OCI-LY3 (cell line): ENCODE results near the gene NUDT9.
"Not testable (repeated sequence)": the region's sequence is repeated elsewhere in the genome, so short reads cannot be mapped to it uniquely, and the experiment has no call there.

Source experiments
- H2AFZ ChIP-seq: fragments of 200-600, 300-600 bp; shearing (Covaris generic); 2 replicates; pipeline ENCODE4 v1.6.0; 2014; ENCODE audit warnings: antibody characterized with exemption, low read depth, low read length
- H3K27ac ChIP-seq: fragments of 200-600, 300-600 bp; sonication (generic); 2 replicates; pipeline ENCODE4 v1.5.1; 2014; ENCODE audit warnings: mild to moderate bottlenecking, low read length, moderate library complexity, mixed read lengths
- H3K27me3 ChIP-seq: fragments of 200-600, 300-600 bp; sonication (generic); 2 replicates; pipeline ENCODE4 v1.6.1; 2014; ENCODE audit warnings: low read depth, low read length, mixed read lengths
- H3K36me3 ChIP-seq: fragments of 200-600, 300-600 bp; sonication (generic); replicated peaks from 2 replicates; pipeline ENCODE3; 2014; ENCODE audit warnings: low read depth, low read length, mixed read lengths
- H3K4me1 ChIP-seq: fragments of 300-600, 200-600 bp; sonication (generic); 2 replicates; pipeline ENCODE4 v1.6.1; 2014; ENCODE audit warnings: low read length, mixed read lengths
- H3K4me2 ChIP-seq: fragments of 200-600, 300-600 bp; sonication (generic); 2 replicates; pipeline ENCODE4 v1.6.1; 2014; ENCODE audit warnings: low read length, mixed read lengths
- H3K4me3 ChIP-seq: fragments of 300-600, 200-600 bp; sonication (generic); 2 replicates; pipeline ENCODE4 v1.5.1; 2014; ENCODE audit warnings: antibody characterized with exemption, mild to moderate bottlenecking, low read length, moderate library complexity
- H3K79me2 ChIP-seq: fragments of 300-600, 200-600 bp; shearing (Covaris generic); 2 replicates; pipeline ENCODE4 v1.6.1; 2014; ENCODE audit warnings: mild to moderate bottlenecking, low read length, mixed read lengths
- H3K9ac ChIP-seq: fragments of 300-600, 200-600 bp; shearing (Covaris generic); 2 replicates; pipeline ENCODE4 v1.6.0; 2014; ENCODE audit warnings: mild to moderate bottlenecking, low read length, moderate library complexity
- H3K9me3 ChIP-seq: fragments of 200-600, 300-600 bp; shearing (Covaris generic); 2 replicates; pipeline ENCODE4 v1.6.1; 2014; ENCODE audit warnings: low read length, mixed read lengths; ENCODE audit not compliant: insufficient read depth
- H4K20me1 ChIP-seq: fragments of 200-600, 300-600 bp; sonication (generic); 2 replicates; pipeline ENCODE4 v1.6.1; 2016; ENCODE audit warnings: low read length, mixed read lengths; ENCODE audit not compliant: insufficient read depth
- CTCF ChIP-seq: fragments of 200-600, 300-600 bp; sonication (generic); IDR thresholded peaks from 2 replicates; pipeline ENCODE4 v1.5.1; 2014; ENCODE audit warnings: antibody characterized with exemption, low read length, low read depth
- EZH2phosphoT487 ChIP-seq: fragments of 200-600 bp; shearing (Covaris generic); IDR thresholded peaks from 2 replicates; pipeline ENCODE4 v1.6.1; 2018; ENCODE audit warnings: antibody characterized with exemption, mixed run types, low read depth

NUDT9 gene

GRCh38 chr4:87414816-87415215 is 7.6 kb upstream of the NUDT9 start:
- no peak overlapping the region for H2AFZ ChIP-seq
- no peaks in the 10 kb centered on the region for H3K4me1 ChIP-seq
- no peaks in the 10 kb centered on the region for H3K9me3 ChIP-seq
- no peak overlapping the region for H3K4me3 ChIP-seq
- no peaks in the 10 kb centered on the region for H3K79me2 ChIP-seq
- no peak for TF ChIP-seq CTCF
- no peak for TF ChIP-seq EZH2phosphoT487
- H3K4me2 ChIP-seq, result no peak overlapping the region
- H3K36me3 ChIP-seq, result no peaks in the 10 kb centered on the region
- H3K27me3 ChIP-seq, result 0 out of 2 replicates have a peak, but pooled peaks cover 2% of the 10 kb centered on the region
- H4K20me1 ChIP-seq, result no peaks in the 10 kb centered on the region
- no peak overlapping the region for H3K27ac ChIP-seq
- H3K9ac ChIP-seq, result no peak overlapping the region

GRCh38 chr4:87416965-87417364 is 5.4 kb upstream of the NUDT9 start:
- H3K9me3 ChIP-seq, result no peaks in the 10 kb centered on the region
- H3K36me3 ChIP-seq, result no peaks in the 10 kb centered on the region
- no peak overlapping the region for H3K9ac ChIP-seq
- H3K27ac ChIP-seq, result no peak overlapping the region
- no peaks in the 10 kb centered on the region for H4K20me1 ChIP-seq
- peaks cover 3% of the 10 kb centered on the region; the same call in 1 of the 2 replicates for H3K4me1 ChIP-seq
- H3K27me3 ChIP-seq, result 0 out of 2 replicates have a peak, but pooled peaks cover 2% of the 10 kb centered on the region
- TF ChIP-seq EZH2phosphoT487 (no peak), CTCF (no peak)
- peaks cover 4% of the 10 kb centered on the region; the same call in 1 of the 2 replicates for H3K79me2 ChIP-seq
- H2AFZ ChIP-seq, result no peak overlapping the region
- H3K4me3 ChIP-seq, result no peak overlapping the region
- no peak overlapping the region for H3K4me2 ChIP-seq

GRCh38 chr4:87418410-87418809 is 4.0 kb upstream of the NUDT9 start:
- H4K20me1 ChIP-seq, H3K27me3 ChIP-seq, H3K9ac ChIP-seq, H3K4me3 ChIP-seq, H3K4me1 ChIP-seq, H2AFZ ChIP-seq, H3K9me3 ChIP-seq, H3K4me2 ChIP-seq, H3K27ac ChIP-seq, H3K36me3 ChIP-seq: not testable (repeated sequence)
- H3K79me2 ChIP-seq, result peaks cover 13% of the 10 kb centered on the region

GRCh38 chr4:87419578-87420249 is 2.7 kb upstream of the NUDT9 start:
- no peaks in the 10 kb centered on the region for H3K27me3 ChIP-seq
- no peak overlapping the region for H3K4me2 ChIP-seq
- no peak overlapping the region for H3K4me3 ChIP-seq
- no peaks in the 10 kb centered on the region for H4K20me1 ChIP-seq
- H3K79me2 ChIP-seq, result peaks cover 26% of the 10 kb centered on the region
- no peak for TF ChIP-seq CTCF
- no peak for TF ChIP-seq EZH2phosphoT487
- no peaks in the 10 kb centered on the region for H3K9me3 ChIP-seq
- no peak overlapping the region for H2AFZ ChIP-seq
- H3K4me1 ChIP-seq, result peaks cover 9% of the 10 kb centered on the region
- H3K9ac ChIP-seq, result no peak overlapping the region
- no peak overlapping the region for H3K27ac ChIP-seq
- no peaks in the 10 kb centered on the region for H3K36me3 ChIP-seq
